ENCODE measurements around the gene ELF1. TPM values are rescaled to one million over a fixed set of nuclear protein-coding genes. Genes with fewer than 3 reads are reported as not detected.
"Not testable (repeated sequence)": the region's sequence is repeated elsewhere in the genome, so short reads cannot be mapped to it uniquely, and the experiment has no call there.

ELF1 gene
- total RNA-seq, 1 donor from 2014 or later, result 8.2 TPM

GRCh38 chr13:40908546-40908945 lies 110.6 kb downstream of the ELF1 start:
- FAIRE-seq, result no peak
- no peak for DNase-seq (ENCODE audit: low spot score in 2 of 2)

GRCh38 chr13:40901032-40901431 lies 118.1 kb downstream of the ELF1 start:
- not testable (repeated sequence) for FAIRE-seq; DNase-seq (ENCODE audit: low spot score in 2 of 2)

GRCh38 chr13:40900568-40900967 lies 118.5 kb downstream of the ELF1 start:
- FAIRE-seq; DNase-seq (ENCODE audit: low spot score in 2 of 2): not testable (repeated sequence)

GRCh38 chr13:40897053-40897452 lies 122.1 kb downstream of the ELF1 start:
- no peak for DNase-seq (ENCODE audit: low spot score in 2 of 2)
- no peak for FAIRE-seq

- FAIRE-seq (peak; percentile 83), DNase-seq (ENCODE audit: low spot score in 2 of 2) (peak in 1 of 2 donors; percentile 5)
These were observed 123.6 kb downstream of the ELF1 start for GRCh38 chr13:40895227-40896184.

- not testable (repeated sequence) for FAIRE-seq; DNase-seq (ENCODE audit: low spot score in 2 of 2)
These were observed 125.5 kb downstream of the ELF1 start for GRCh38 chr13:40893573-40893972.

GRCh38 chr13:40886017-40886416 lies 133.1 kb downstream of the ELF1 start:
- no peak for FAIRE-seq
- DNase-seq (ENCODE audit: low spot score in 2 of 2), result no peak

GRCh38 chr13:40884175-40884574 lies 134.9 kb downstream of the ELF1 start:
- not testable (repeated sequence) for FAIRE-seq

More at GRCh38 chr13:40884175-40884574, 134.9 kb downstream of the ELF1 start:
- DNase-seq (ENCODE audit: low spot score in 2 of 2), result not testable (repeated sequence)

Other genes starting within 250 kb of the ELF1 start
- gene MRPS31, start 248.1 kb downstream of the ELF1 start, total RNA-seq, result 24.5 TPM
- 22.4 TPM for gene SLC25A15, start 229.7 kb downstream of the ELF1 start, total RNA-seq
- 13.9 TPM for gene WBP4, start 42.2 kb upstream of the ELF1 start, total RNA-seq
- 101 TPM for gene KBTBD6, start 113.5 kb upstream of the ELF1 start, total RNA-seq
- 49.7 TPM for gene KBTBD7, start 175.3 kb upstream of the ELF1 start, total RNA-seq
- 24.5 TPM for gene MTRF1, start 244.3 kb upstream of the ELF1 start, total RNA-seq